HG02840 (cell line): ENCODE data around the gene HSD17B1.
"Not testable (repeated sequence)": the region's sequence is repeated elsewhere in the genome, so short reads cannot be mapped to it uniquely, and the experiment has no call there.

Experiments
- ATAC-seq: cut with Tn5 transposase; IDR thresholded peaks from one replicate; pipeline ENCODE4 v1.9.1; 2021; ENCODE audit warnings: mild to moderate bottlenecking, moderate library complexity, moderate number of reproducible peaks; ENCODE audit not compliant: unreplicated experiment, low FRiP score

The HSD17B1 gene

DNA sequence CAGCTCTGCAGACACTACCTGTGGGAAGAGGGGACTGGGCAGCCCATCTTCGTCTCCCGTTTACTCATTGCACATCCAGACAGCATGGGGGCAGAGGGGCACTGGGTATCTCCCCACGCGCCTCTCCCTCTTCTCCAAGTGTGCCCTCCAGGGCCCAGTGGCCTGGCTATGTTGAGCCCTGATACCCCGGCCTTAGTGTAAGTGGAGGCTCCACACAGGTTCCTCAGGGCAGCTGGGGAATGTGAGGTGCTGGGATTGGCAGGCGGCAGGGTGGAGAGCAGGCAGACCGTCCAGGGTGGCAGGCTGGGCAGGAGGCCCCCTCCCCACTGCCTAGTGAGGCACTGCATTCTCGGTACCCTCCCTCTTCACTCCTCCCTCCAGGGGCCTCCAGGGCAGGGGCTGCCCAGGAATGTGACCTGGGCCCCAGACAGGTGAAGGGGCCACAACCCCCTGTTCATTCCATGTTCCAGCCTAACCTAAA is 29.9 kb upstream of the HSD17B1 start:
- no peak for ATAC-seq

DNA sequence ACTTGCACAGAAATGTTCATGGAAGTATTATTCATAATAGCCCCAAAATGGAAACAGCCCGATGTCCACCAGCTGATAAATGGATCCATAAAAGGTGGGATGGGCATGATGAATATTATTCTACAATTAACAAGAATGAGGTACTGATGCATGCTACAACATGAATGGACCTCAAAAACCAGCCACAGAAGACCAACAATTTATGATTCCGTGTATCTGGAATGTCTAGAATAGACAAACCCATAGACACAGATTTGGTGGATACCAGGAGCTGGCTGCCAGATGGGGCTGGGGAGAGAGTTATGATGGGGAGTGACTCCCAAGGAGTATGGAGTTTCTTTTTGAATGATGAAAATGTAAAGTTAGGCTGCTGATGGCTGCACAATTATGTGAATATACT is 27.5 kb upstream of the HSD17B1 start:
- no peak for ATAC-seq

DNA sequence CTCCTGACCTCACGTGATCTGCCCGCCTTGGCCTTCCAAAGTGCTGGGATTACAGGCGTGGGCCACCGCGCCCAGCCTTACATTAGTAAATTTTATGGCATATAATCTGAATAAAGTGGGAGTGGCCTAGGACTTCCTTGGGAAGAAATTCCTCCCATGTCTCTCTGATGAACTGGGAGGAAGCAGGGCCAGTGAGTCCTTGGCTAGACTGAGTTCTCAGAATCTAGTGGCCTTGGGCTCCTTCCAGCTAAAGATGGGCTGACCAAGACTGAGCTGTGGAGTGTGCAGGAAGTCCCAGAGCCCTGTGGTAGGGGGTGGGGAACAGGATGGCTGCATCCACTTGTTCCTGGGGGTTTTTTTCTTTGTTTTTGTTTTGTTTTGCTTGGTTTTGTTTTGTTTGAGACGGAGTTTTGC is 26.7 kb upstream of the HSD17B1 start:
- ATAC-seq: no peak

DNA sequence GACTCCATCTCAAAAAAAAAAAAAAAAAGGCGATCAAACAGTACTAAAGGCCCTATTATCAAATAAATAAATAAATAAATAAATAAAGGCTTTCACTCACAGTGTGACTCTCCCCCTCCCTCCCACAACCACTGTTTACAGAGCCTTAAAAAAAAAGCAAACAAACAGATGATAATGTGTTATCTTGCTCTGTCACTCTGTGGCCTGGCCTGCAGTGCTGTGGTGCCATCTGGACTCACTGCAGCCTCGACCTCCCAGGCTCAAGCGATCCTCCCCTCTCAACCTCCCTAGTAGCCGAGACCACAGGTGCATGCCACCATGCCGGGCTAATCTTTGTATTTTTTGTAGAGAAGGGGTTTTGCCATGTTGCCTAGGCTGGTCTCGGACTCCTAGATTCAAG is 24.8 kb upstream of the HSD17B1 start:
- no peak for ATAC-seq

DNA sequence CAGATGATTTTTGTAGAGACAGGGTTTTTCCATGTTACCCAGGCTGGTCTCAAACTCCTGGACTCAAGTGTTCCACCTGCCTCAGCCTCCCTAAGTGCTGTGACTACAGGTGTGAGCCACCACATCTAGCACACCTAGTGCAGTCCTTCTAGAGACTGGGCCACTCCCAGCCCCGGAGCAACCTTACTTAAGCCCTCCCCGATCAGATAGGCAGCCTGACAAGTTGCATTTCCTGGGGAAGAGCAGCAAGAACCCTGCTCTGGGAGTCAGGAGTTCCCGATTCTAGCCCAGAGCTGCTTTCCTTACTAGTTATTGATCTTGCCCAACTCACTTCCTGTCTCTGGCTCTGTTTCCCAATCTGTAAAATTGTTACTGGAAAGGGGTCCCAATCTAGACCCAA is 23.7 kb upstream of the HSD17B1 start:
- no peak for ATAC-seq

DNA sequence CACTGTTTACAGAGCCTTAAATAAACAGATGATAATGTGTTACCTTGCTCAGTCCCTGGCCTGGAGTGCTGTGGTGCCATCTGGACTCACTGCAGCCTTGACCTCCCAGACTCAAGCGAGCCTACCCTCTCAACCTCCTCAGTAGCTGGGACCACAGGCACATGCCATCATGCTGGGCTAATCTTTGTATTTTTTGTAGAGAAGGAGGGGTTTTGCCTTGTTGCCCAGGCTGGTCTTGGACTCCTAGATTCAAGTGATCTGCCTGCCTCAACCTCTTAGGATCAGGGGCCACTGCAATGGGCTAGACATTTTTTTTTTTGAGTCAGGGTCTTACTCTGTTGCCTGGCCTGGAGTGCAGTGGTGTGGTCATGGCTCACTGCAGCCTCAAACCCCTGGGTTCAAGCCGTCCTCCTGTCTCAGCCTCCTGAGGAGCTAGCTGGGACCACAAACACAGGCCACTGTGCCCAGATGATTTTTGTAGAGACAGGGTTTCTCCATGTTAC is 21.7 kb upstream of the HSD17B1 start:
- ATAC-seq: no peak

DNA sequence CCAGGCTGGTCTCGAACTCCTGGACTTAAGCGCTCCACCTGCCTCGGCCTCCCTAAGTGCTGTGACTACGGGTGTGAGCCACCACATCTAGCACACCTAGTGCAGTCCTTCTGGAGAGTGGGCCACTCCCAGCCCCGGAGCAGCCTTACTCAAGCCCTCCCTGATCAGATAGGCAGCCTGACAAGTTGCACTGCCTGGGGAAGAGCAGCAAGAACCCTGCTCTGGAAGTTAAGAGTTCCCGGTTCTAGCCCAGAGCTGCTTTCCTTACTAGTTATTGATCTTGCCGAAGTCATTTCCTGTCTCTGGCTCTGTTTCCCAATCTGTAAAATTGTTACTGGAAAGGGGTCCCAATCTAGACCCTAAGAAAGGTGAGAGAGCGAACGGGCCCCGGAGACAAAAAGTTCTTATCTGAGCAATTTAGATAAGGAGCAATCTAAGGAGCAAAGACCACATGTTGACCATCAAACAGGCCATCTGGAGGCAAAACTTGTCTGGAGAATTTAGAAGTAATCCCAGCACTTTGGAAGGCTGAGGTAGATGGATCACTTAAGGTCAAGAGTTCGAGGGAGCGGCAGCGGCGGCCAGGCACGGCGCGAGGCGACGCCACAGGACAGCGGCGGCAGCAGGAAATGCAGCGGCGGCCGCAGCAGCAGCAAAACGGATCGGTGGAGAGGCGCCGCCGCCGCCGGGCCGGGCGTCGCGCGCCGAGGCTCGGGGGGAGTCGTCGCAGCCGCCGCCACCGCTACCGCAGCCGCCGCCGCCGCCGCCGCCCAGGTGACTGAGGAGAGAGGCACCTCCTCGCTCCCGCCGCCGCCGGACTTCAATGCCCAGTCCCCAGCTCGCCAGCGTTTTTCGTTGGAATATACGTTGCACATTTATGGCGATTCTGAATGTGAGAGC is 21.0 kb upstream of the HSD17B1 start:
- ATAC-seq: no peak

DNA sequence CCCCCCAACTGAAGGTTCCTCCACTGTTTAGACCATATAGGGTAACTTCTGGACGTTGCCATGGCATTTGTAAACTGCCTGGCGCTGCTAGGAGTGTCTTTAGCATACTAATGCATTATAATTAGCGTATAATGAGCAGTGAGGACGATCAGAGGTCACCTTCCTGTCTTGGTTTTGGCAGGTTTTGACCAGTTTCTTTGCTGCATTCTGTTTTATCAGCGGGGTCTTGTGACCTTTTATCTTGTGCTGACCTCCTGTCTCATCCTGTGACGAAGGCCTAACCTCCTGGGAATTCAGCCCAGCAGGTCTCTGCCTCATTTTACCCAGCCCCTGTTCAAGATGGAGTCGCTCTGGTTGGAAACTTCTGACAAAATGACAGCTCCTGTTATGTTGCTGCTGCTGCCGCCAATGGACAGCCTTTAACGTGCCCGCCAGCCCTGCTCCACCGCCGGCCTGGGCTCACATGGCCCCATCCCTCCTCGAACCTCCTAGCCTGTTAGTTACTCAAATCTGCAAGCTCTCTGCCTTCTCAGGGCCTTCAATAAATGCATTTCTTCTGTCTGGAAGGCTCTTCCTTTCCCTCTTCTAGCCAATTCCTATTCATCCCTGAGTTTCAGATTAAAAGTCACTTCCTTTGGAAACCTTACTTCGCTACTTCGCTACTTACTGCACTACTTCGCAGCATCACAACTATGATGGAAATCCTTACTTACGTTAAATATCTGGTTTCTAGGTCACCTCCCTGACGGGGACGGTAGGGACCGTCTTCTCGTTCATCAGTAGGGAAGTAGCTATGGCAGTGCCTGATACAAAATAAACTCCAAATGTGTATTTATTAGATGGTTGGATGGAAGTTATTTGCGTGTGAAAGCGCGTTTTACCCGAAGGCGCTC is 17.3 kb upstream of the HSD17B1 start:
- peak; percentile 6 for ATAC-seq

DNA sequence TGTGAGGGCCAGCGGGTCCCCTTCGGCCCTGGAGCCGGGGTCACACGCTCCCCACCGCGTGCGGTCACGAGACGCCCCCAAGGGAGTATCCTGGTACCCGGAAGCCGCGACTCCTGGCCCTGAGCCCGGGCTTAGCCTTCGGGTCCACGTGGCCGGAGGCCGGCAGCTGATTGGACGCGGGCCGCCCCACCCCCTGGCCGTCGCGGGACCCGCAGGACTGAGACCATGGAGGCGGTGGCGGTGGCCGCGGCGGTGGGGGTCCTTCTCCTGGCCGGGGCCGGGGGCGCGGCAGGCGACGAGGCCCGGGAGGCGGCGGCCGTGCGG is 16.7 kb upstream of the HSD17B1 start, which contains the start of gene NAGLU:
Gene NAGLU, plus strand, starts transcription at position 194 of the 324 bp plus-strand sequence. Its CDS starts 32 bp downstream, at position 226.
- ATAC-seq: peak; percentile 75

DNA sequence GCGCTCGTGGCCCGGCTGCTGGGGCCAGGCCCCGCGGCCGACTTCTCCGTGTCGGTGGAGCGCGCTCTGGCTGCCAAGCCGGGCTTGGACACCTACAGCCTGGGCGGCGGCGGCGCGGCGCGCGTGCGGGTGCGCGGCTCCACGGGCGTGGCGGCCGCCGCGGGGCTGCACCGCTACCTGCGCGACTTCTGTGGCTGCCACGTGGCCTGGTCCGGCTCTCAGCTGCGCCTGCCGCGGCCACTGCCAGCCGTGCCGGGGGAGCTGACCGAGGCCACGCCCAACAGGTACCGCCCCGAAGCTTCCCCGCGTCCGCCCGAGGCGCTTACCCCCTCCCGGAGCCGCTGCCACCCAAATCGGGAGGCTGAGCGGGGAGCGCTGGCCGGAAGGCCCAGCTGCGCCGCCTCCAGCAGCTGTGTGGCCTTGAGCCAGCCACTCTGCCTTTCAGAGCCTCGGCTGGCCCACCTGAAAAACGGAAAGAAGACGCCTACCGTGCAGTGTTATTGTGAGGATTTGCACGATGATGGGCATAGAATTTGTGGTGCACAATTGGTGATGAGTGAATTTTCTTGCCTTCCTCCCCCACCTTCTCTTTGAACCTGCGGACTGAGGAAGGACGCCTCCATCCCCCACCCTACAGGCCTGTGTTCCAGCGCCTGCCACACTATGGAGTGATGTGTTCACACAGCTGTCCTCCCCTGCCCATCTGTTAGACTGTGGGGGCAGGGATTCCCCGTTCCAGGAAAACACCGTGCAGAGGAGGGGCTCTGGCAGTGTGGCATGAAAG is 16.2 kb upstream of the HSD17B1 start:
- peak; percentile 59 for ATAC-seq

DNA sequence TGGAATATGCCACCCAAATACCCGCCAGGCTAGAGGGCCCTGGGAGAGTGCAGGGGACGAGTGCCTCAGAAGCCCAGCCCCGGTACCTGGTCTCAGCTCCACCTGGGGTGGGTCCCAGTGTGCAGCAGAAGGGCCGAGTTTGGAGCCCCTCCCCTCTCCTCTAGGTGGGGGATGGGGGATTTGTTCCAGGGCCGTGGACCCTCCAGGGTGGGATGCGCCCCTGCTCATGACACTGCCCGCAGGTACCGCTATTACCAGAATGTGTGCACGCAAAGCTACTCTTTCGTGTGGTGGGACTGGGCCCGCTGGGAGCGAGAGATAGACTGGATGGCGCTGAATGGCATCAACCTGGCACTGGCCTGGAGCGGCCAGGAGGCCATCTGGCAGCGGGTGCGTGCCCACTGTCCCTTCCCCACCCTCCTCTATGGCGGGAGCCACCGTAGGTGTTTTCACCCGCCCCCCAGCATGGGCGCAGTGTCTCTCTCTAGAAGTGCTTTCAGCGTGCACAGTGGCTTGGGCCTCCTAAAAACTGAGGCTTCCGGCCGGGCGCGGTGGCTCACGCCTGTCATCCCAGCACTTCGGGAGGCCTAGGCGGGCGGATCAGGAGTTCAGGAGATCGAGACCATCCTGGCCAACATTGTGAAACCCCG is 15.4 kb upstream of the HSD17B1 start:
- no peak for ATAC-seq

DNA sequence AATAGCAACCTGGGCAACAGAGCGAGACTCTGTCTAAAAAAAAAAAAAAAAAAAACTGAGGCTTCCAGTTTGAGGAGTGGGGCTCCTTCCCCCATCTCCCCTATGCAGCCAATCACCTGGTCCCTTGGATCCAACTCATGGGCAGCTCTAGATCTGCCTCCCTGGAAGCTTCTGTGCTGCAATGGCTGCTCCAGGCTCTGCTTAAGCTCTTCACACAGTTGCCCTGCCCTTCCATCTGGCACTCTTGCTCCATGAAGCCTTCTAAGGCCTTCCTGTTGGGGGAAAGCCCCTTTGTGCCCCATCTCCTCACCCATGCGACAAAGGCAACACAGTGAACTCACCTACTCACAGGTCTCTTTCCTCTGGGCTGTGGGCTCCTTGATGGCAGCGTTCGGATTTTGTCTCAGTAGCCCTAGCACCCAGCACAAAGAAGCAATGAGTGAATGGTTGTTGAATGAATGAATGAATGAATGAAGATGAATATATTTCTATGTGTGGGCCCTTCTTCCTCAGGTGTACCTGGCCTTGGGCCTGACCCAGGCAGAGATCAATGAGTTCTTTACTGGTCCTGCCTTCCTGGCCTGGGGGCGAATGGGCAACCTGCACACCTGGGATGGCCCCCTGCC is 14.8 kb upstream of the HSD17B1 start:
- no peak for ATAC-seq

DNA sequence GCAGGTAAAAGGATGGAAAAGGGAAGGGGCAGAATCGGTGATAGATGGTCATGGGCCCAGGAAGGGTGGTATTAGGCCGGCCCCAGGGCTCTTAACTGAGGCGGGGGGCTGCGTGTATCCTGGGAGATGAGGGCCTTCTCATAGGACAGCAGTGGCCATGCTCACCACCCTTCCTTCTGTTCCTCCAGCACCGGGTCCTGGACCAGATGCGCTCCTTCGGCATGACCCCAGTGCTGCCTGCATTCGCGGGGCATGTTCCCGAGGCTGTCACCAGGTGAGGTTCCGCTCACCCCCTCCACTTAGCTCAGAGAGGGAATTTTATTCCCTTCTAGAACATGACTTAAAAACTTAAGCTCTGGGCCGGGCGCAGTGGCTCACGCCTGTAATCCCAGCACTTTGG is 14.2 kb upstream of the HSD17B1 start:
- no peak for ATAC-seq

DNA sequence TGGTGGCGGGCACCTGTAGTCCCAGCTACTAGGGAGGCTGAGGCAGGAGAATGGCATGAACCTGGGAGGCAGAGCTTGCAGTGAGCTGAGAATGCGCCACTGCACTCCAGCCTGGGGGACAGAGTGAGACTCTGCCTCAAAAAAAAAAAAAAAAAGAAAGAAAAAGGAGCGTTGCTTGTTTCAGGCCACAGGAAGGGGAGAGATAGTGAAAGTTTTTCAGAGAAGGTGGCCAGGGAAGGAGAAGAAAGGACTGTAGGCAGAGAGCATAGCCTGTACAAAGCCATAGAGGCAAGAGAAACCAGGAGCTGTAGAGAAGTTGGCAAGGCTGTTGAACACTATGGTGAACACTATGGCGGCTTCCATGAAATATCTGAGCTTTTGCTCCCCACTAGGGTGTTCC is 12.2 kb upstream of the HSD17B1 start:
- ATAC-seq: not testable (repeated sequence)

DNA sequence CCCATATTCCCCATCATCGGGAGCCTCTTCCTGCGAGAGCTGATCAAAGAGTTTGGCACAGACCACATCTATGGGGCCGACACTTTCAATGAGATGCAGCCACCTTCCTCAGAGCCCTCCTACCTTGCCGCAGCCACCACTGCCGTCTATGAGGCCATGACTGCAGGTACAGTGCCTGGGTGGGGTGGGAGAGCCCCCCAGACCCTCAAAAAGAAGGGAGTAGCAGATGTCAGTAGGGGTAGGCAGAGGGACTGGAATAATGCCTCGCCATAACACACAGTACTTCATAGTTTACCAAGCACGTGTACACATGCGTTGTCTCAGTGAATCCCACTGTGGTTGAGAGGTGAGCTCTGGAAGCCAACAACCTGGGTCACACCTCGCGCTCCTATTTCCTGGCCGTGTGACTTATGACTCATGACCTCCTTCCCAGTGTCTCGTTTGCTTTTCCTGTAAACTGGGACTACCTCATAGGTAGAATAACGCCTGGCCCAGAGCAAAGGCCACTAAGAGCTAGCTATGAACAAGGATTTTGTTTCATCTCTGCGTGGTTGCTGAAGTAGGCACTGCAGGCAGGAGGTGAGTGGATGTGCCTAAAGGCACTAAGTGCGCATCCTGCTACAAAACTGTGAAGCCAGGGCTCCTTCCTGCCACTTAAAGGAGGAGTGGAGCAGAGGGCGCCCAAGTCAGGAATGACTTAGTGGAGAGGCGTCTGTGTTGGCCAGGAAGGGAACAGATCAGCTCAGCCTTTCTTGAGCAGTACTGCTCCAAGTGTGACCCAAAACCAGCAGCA is 11.5 kb upstream of the HSD17B1 start:
- ATAC-seq: no peak

DNA sequence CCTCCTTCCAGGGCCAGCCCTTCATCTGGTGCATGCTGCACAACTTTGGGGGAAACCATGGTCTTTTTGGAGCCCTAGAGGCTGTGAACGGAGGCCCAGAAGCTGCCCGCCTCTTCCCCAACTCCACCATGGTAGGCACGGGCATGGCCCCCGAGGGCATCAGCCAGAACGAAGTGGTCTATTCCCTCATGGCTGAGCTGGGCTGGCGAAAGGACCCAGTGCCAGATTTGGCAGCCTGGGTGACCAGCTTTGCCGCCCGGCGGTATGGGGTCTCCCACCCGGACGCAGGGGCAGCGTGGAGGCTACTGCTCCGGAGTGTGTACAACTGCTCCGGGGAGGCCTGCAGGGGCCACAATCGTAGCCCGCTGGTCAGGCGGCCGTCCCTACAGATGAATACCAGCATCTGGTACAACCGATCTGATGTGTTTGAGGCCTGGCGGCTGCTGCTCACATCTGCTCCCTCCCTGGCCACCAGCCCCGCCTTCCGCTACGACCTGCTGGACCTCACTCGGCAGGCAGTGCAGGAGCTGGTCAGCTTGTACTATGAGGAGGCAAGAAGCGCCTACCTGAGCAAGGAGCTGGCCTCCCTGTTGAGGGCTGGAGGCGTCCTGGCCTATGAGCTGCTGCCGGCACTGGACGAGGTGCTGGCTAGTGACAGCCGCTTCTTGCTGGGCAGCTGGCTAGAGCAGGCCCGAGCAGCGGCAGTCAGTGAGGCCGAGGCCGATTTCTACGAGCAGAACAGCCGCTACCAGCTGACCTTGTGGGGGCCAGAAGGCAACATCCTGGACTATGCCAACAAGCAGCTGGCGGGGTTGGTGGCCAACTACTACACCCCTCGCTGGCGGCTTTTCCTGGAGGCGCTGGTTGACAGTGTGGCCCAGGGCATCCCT is 9.3 kb upstream of the HSD17B1 start:
- ATAC-seq: no peak

DNA sequence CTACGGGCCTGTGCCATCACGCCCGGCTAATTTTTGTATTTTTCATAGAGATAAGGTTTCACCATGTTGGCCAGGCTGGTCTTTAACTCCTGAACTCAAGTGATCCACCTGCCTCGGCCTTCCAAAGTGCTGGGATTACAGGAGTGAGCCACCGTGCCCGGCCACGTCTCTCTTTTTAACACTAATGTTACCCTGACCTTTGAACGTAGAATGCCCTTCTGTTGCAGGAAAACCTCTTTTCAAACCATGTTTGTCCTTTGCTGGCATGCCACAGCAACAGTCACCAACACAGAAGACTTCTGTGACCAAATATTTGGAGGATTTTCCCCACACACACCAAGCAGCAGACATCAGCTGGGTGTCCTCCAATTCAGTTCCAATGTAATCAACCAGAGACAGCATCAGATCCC is 7.8 kb upstream of the HSD17B1 start:
- no peak for ATAC-seq
